ENCODE data around the gene NUCKS1. TPM values are rescaled to one million over a fixed set of nuclear protein-coding genes. Genes with fewer than 3 reads are reported as not detected.

Gene NUCKS1
- 371 TPM for polyA plus RNA-seq (2013, experiment 1 of 2)
- 360 TPM for polyA plus RNA-seq (2013, experiment 2 of 2)

GRCh38 chr1:205750138-205751035 lies at the start of gene NUCKS1:
NUCKS1 (minus strand) TSS chr1:205750182; CDS start chr1:205749973, 209 bp downstream.
- Histone ChIP-seq H3K9ac (ENCODE audit: low read length) (peak within 1 kb of the TSS; percentile 97), H4K5ac (ENCODE audit: low read length) (peak within 1 kb of the TSS; percentile 44), H2AK5ac (ENCODE audit: low read length) (no peak within 1 kb of the TSS), H3K27me3 (ENCODE audit: insufficient read depth, low read length, poor library complexity) (no peaks in the 10 kb centered on the region), H3K4me1 (ENCODE audit: control insufficient read depth, low read depth, low read length) (no peaks in the 10 kb centered on the region), H3K4me2 (ENCODE audit: low read length) (peak within 1 kb of the TSS; percentile 32), H2BK5ac (ENCODE audit: low read length) (peak within 1 kb of the TSS; percentile 84), H2BK120ac (ENCODE audit: low read depth, low read length) (peak within 1 kb of the TSS; percentile 99), H3K79me2 (ENCODE audit: control insufficient read depth, insufficient read depth, low read length) (peaks cover 34% of the 10 kb centered on the region), H3K4ac (ENCODE audit: low read depth, low read length) (peak within 1 kb of the TSS; percentile 100), H3K36me3 (ENCODE audit: control insufficient read depth, insufficient read depth, low read length) (no peaks in the 10 kb centered on the region), H3K4me3 (ENCODE audit: low read length) (peak within 1 kb of the TSS; percentile 99), H4K8ac (ENCODE audit: low read depth, low read length) (peak within 1 kb of the TSS; percentile 100), H3K56ac (ENCODE audit: low read length) (peak within 1 kb of the TSS; percentile 92), H3K23ac (ENCODE audit: low read length) (peak within 1 kb of the TSS; percentile 48), H3K79me1 (ENCODE audit: low read length) (no peaks in the 10 kb centered on the region), H3K27ac (ENCODE audit: low read depth, low read length) (peak within 1 kb of the TSS; percentile 94), H3K18ac (ENCODE audit: low read length) (peak within 1 kb of the TSS; percentile 100), H2BK15ac (replicated peaks; ENCODE audit: low read depth) (no peak within 1 kb of the TSS)
- no CpG with 5 or more reads among the region's 27 CpGs for WGBS (ENCODE audit: extremely low coverage, insufficient coverage, low lambda C conversion rate)
- peak; percentile 100 for DNase-seq

GRCh38 chr1:205798577-205798976 lies 48.6 kb upstream of the NUCKS1 start:
- Histone ChIP-seq H2AK5ac (ENCODE audit: low read length) (no peak overlapping the region), H4K8ac (ENCODE audit: low read depth, low read length) (no peak overlapping the region), H3K9ac (ENCODE audit: low read length) (no peak overlapping the region), H2BK15ac (replicated peaks; ENCODE audit: low read depth) (no peak overlapping the region), H3K79me1 (ENCODE audit: low read length) (no peaks in the 10 kb centered on the region), H3K27me3 (ENCODE audit: insufficient read depth, low read length, poor library complexity) (no peaks in the 10 kb centered on the region), H3K23ac (ENCODE audit: low read length) (no peak overlapping the region), H3K18ac (ENCODE audit: low read length) (no peak overlapping the region), H3K27ac (ENCODE audit: low read depth, low read length) (no peak overlapping the region), H3K56ac (ENCODE audit: low read length) (no peak overlapping the region), H3K4ac (ENCODE audit: low read depth, low read length) (no peak overlapping the region), H3K4me1 (ENCODE audit: control insufficient read depth, low read depth, low read length) (no peaks in the 10 kb centered on the region), H2BK5ac (ENCODE audit: low read length) (no peak overlapping the region), H3K4me3 (ENCODE audit: low read length) (no peak overlapping the region), H4K5ac (ENCODE audit: low read length) (no peak overlapping the region), H3K36me3 (ENCODE audit: control insufficient read depth, insufficient read depth, low read length) (peaks cover 5% of the 10 kb centered on the region), H2BK120ac (ENCODE audit: low read depth, low read length) (no peak overlapping the region), H3K79me2 (ENCODE audit: control insufficient read depth, insufficient read depth, low read length) (no peaks in the 10 kb centered on the region), H3K4me2 (ENCODE audit: low read length) (no peak overlapping the region)
- WGBS (ENCODE audit: extremely low coverage, insufficient coverage, low lambda C conversion rate), result no CpG with 5 or more reads among the region's 5 CpGs
- no peak for DNase-seq

- Histone ChIP-seq H3K79me2 (ENCODE audit: control insufficient read depth, insufficient read depth, low read length) (no peaks in the 10 kb centered on the region), H3K27me3 (ENCODE audit: insufficient read depth, low read length, poor library complexity) (no peaks in the 10 kb centered on the region), H3K4ac (ENCODE audit: low read depth, low read length) (no peak overlapping the region), H2BK120ac (ENCODE audit: low read depth, low read length) (no peak overlapping the region), H3K79me1 (ENCODE audit: low read length) (no peaks in the 10 kb centered on the region), H4K8ac (ENCODE audit: low read depth, low read length) (no peak overlapping the region), H3K4me3 (ENCODE audit: low read length) (no peak overlapping the region), H2AK5ac (ENCODE audit: low read length) (no peak overlapping the region), H3K9ac (ENCODE audit: low read length) (no peak overlapping the region), H3K23ac (ENCODE audit: low read length) (peak overlapping the region; percentile 45), H3K4me2 (ENCODE audit: low read length) (no peak overlapping the region), H3K36me3 (ENCODE audit: control insufficient read depth, insufficient read depth, low read length) (peaks cover 9% of the 10 kb centered on the region), H3K56ac (ENCODE audit: low read length) (no peak overlapping the region), H3K4me1 (ENCODE audit: control insufficient read depth, low read depth, low read length) (no peaks in the 10 kb centered on the region), H2BK5ac (ENCODE audit: low read length) (no peak overlapping the region), H3K27ac (ENCODE audit: low read depth, low read length) (no peak overlapping the region), H4K5ac (ENCODE audit: low read length) (no peak overlapping the region), H3K18ac (ENCODE audit: low read length) (no peak overlapping the region), H2BK15ac (replicated peaks; ENCODE audit: low read depth) (no peak overlapping the region)
- DNase-seq, result no peak
- WGBS (ENCODE audit: extremely low coverage, insufficient coverage, low lambda C conversion rate), result no CpG with 5 or more reads among the region's 2 CpGs
Observed at GRCh38 chr1:205797168-205797567, 47.2 kb upstream of the NUCKS1 start.

- H3K79me2 ChIP-seq (ENCODE audit: control insufficient read depth, insufficient read depth, low read length), result no peaks in the 10 kb centered on the region
- H3K9ac ChIP-seq (ENCODE audit: low read length), result no peak overlapping the region
- no peak overlapping the region for H3K4ac ChIP-seq (ENCODE audit: low read depth, low read length)
- no peak overlapping the region for H2AK5ac ChIP-seq (ENCODE audit: low read length)
- H3K79me1 ChIP-seq (ENCODE audit: low read length), result no peaks in the 10 kb centered on the region
- no peak overlapping the region for H3K18ac ChIP-seq (ENCODE audit: low read length)
- no peak overlapping the region for H2BK5ac ChIP-seq (ENCODE audit: low read length)
- no peaks in the 10 kb centered on the region for H3K4me1 ChIP-seq (ENCODE audit: control insufficient read depth, low read depth, low read length)
- H2BK15ac ChIP-seq (replicated peaks; ENCODE audit: low read depth), result no peak overlapping the region
- H3K27me3 ChIP-seq (ENCODE audit: insufficient read depth, low read length, poor library complexity), result no peaks in the 10 kb centered on the region
- no peak overlapping the region for H4K5ac ChIP-seq (ENCODE audit: low read length)
- H3K56ac ChIP-seq (ENCODE audit: low read length), result no peak overlapping the region
- no peak overlapping the region for H3K23ac ChIP-seq (ENCODE audit: low read length)
- no peak overlapping the region for H3K27ac ChIP-seq (ENCODE audit: low read depth, low read length)
- H4K8ac ChIP-seq (ENCODE audit: low read depth, low read length), result no peak overlapping the region
- H3K36me3 ChIP-seq (ENCODE audit: control insufficient read depth, insufficient read depth, low read length), result peaks cover 9% of the 10 kb centered on the region
- WGBS (ENCODE audit: extremely low coverage, insufficient coverage, low lambda C conversion rate), result no CpG with 5 or more reads among the region's 5 CpGs
- no peak overlapping the region for H3K4me2 ChIP-seq (ENCODE audit: low read length)
- no peak overlapping the region for H3K4me3 ChIP-seq (ENCODE audit: low read length)
- no peak for DNase-seq
- no peak overlapping the region for H2BK120ac ChIP-seq (ENCODE audit: low read depth, low read length)
Observed at GRCh38 chr1:205794011-205794730, 44.2 kb upstream of the NUCKS1 start.

GRCh38 chr1:205792961-205793673 lies 43.1 kb upstream of the NUCKS1 start:
- Histone ChIP-seq H3K4ac (ENCODE audit: low read depth, low read length) (no peak overlapping the region), H2BK15ac (replicated peaks; ENCODE audit: low read depth) (no peak overlapping the region), H3K79me2 (ENCODE audit: control insufficient read depth, insufficient read depth, low read length) (no peaks in the 10 kb centered on the region), H3K27ac (ENCODE audit: low read depth, low read length) (no peak overlapping the region), H2BK5ac (ENCODE audit: low read length) (no peak overlapping the region), H3K18ac (ENCODE audit: low read length) (no peak overlapping the region), H3K79me1 (ENCODE audit: low read length) (no peaks in the 10 kb centered on the region), H3K27me3 (ENCODE audit: insufficient read depth, low read length, poor library complexity) (no peaks in the 10 kb centered on the region), H4K5ac (ENCODE audit: low read length) (no peak overlapping the region), H3K4me3 (ENCODE audit: low read length) (no peak overlapping the region), H3K4me2 (ENCODE audit: low read length) (no peak overlapping the region), H3K56ac (ENCODE audit: low read length) (no peak overlapping the region), H3K4me1 (ENCODE audit: control insufficient read depth, low read depth, low read length) (no peaks in the 10 kb centered on the region), H2AK5ac (ENCODE audit: low read length) (no peak overlapping the region), H2BK120ac (ENCODE audit: low read depth, low read length) (no peak overlapping the region), H3K36me3 (ENCODE audit: control insufficient read depth, insufficient read depth, low read length) (peaks cover 9% of the 10 kb centered on the region), H3K9ac (ENCODE audit: low read length) (no peak overlapping the region), H3K23ac (ENCODE audit: low read length) (no peak overlapping the region), H4K8ac (ENCODE audit: low read depth, low read length) (no peak overlapping the region)
- no CpG with 5 or more reads among the region's 6 CpGs for WGBS (ENCODE audit: extremely low coverage, insufficient coverage, low lambda C conversion rate)
- DNase-seq, result no peak

Measured in mesendoderm (in vitro differentiated cells).